Epithelial cell of proximal tubule (primary cell): ENCODE data around the gene TRAF3. TPM values are rescaled to one million over a fixed set of nuclear protein-coding genes. Genes with fewer than 3 reads are reported as not detected.

Source experiments
- DNase-seq: peaks from one replicate; pipeline ENCODE4 v3.0.0-alpha.2; 2011; ENCODE audit warnings: low read depth
- H3K4me3 ChIP-seq: 2 replicates; pipeline ENCODE4 v1.5.1; 2011; ENCODE audit warnings: low read depth, mild to moderate bottlenecking, low read length
- CTCF ChIP-seq: conservative IDR thresholded peaks from 2 replicates; pipeline ENCODE4 v1.5.1; 2012; ENCODE audit warnings: low read depth, mild to moderate bottlenecking, low read length
- total RNA-seq: library from RNA; depleted of rRNA; stranded (reverse); fragments of >200 nt; gene quantifications from 2 replicates; pipeline ENCODE4 v1.2.3, GENCODE V29; 2015

TRAF3 gene
- total RNA-seq, 1 donor from 2014 or later: 21.9 TPM

- no peak for DNase-seq
- peak overlapping the region; percentile 40 for H3K4me3 ChIP-seq
- no peak for TF ChIP-seq CTCF
Observed at GRCh38 chr14:102928412-102929240, 151.4 kb downstream of the TRAF3 start.

GRCh38 chr14:102929241-102930137, 152.2 kb downstream of the TRAF3 start:
- no peak for DNase-seq
- no peak overlapping the region for H3K4me3 ChIP-seq
- no peak for TF ChIP-seq CTCF

- H3K4me3 ChIP-seq: no peak overlapping the region
- TF ChIP-seq CTCF: no peak
- DNase-seq: no peak
Observed at GRCh38 chr14:102930138-102930752, 153.0 kb downstream of the TRAF3 start.

GRCh38 chr14:102930753-102931579, 153.7 kb downstream of the TRAF3 start:
- H3K4me3 ChIP-seq: no peak overlapping the region
- peak; percentile 15 for DNase-seq
- no peak for TF ChIP-seq CTCF

- no peak for TF ChIP-seq CTCF
- H3K4me3 ChIP-seq: no peak overlapping the region
- no peak for DNase-seq
Observed at GRCh38 chr14:102931580-102932285, 154.5 kb downstream of the TRAF3 start.
